Prostate gland (tissue), 2 donors: Measurements from ENCODE around the gene NMUR1.

Experiments
- CTCF ChIP-seq, 4 experiments: fragments of 200-600 bp in 2 of 4; fragments of 450-650 bp in 2 of 4; sonication (generic) in 2 of 4; IDR thresholded peaks; 1 replicate in 3 of 4; 2 replicates in 1 of 4; pipeline ENCODE4 v1.5.1; 2016 to 2019; ENCODE audit warnings: antibody characterized with exemption in 4 of 4, mild to moderate bottlenecking in 2 of 4, moderate library complexity in 2 of 4
- POLR2A ChIP-seq: fragments of 450-650 bp; IDR thresholded peaks from one replicate; pipeline ENCODE4 v1.6.1; 2016; ENCODE audit warnings: antibody characterized with exemption, mild to moderate bottlenecking
- POLR2AphosphoS5 ChIP-seq: sonication (generic); formaldehyde crosslinking; IDR thresholded peaks from one replicate; pipeline ENCODE4 v1.6.1; 2017; ENCODE audit warnings: antibody characterized with exemption

GRCh38 chr2:231532756-231533035 lies 2.5 kb upstream of the NMUR1 start:
- no peak for TF ChIP-seq CTCF (IDR thresholded peaks at IDR 0.05)
- TF ChIP-seq POLR2A: no peak
- TF ChIP-seq POLR2AphosphoS5: no peak
